Right lobe of liver (tissue), 6 donors: Measurements from ENCODE around the gene TMEM178A. TPM values are rescaled to one million over a fixed set of nuclear protein-coding genes. Genes with fewer than 3 reads are reported as not detected.

Experiments used
- ATAC-seq, 4 donors: fragments of 200-7000 bp; cut with Tn5 transposase; one replicate each; pipeline ENCODE4 v1.9.1; 2020; ENCODE audit warnings: mild to moderate bottlenecking in 4 of 4, moderate library complexity in 4 of 4
- DNase-seq, 3 donors: peaks; one replicate each; pipeline ENCODE4 v3.0.0-alpha.2; 2020
- H3K27ac ChIP-seq, 3 donors: fragments of 200-600 bp; one replicate each; pipeline ENCODE4 v1.8.0; 2022
- H3K27me3 ChIP-seq, 2 donors: fragments of 200-600 bp; one replicate each; pipeline ENCODE4 v1.8.0; 2022
- H3K36me3 ChIP-seq, 4 donors: fragments of 200-600 bp; sonication (generic) in 1 of 4; one replicate each; pipeline versions ENCODE4 v1.5.1 to v1.8.0; 2017 to 2022; ENCODE audit warnings: control low read depth in 1 of 4
- H3K4me1 ChIP-seq, 4 donors: fragments of 200-600 bp; sonication (generic) in 1 of 4; one replicate each; pipeline versions ENCODE4 v1.5.1 to v1.8.0; 2017 to 2022; ENCODE audit warnings: control low read depth in 1 of 4
- H3K4me3 ChIP-seq, 3 donors: fragments of 200-600 bp; one replicate each; pipeline ENCODE4 v1.8.0; 2022
- H3K9me3 ChIP-seq, 4 donors: fragments of 200-600 bp; sonication (generic) in 1 of 4; one replicate each; pipeline versions ENCODE4 v1.5.1 to v1.8.0; 2017 to 2022; ENCODE audit warnings: control low read depth in 1 of 4
- POLR2A ChIP-seq: fragments of 450-650 bp; IDR thresholded peaks from one replicate; pipeline ENCODE4 v1.6.1; 2017; ENCODE audit warnings: antibody characterized with exemption, mild to moderate bottlenecking
- WGBS: methylation state at CpG from one replicate; pipeline ENCODE4 v1.1.6; 2018; ENCODE audit warnings: low coverage, low lambda C conversion rate; ENCODE audit not compliant: insufficient coverage; ENCODE audit errors: missing lambda C conversion rate; 5-methylcytosine and 5-hydroxymethylcytosine counted together
- intact Hi-C, 2 donors: fragments of 100-400 bp; cut with DNase I; formaldehyde crosslinking; loops; one replicate each; pipeline versions ENCODE4 v1.11.2 to v1.14.1; 2022
- total RNA-seq, 6 experiments: library from RNA; depleted of rRNA in 2 of 6; stranded (reverse); fragments of >200 nt in 2 of 6; fragmentation: NEBNext Ultra II Directional in 3 of 6; extraction: Animal tissue kit (Norgen Biotek cat#: 25700) in 3 of 6; gene quantifications; one replicate each; pipeline versions ENCODE4 v1.1.0 to v1.2.4, GENCODE V29; 2016 to 2023
- TF ChIP-seq, protein P1 (sequence below), 4 donors: fragments of 200-600 bp in 3 of 4; fragments of 450-650 bp in 1 of 4; IDR thresholded peaks; one replicate each; pipeline versions ENCODE4 v1.5.1 to v1.8.0; 2016 to 2022; ENCODE audit warnings: antibody characterized with exemption in 4 of 4, mild to moderate bottlenecking in 2 of 4
- donor health status: DM: no; HTN: yes; CAD: no.
- donor health status: DM: no; HTN: no; CAD: no.
- donor health status: DM: no; HTN: no; CAD: no.
- donor health status: DM: no; HTN: yes; CAD: no.
- donor health status: DM: no; HTN: yes; CAD: no.

Gene TMEM178A
- total RNA-seq, 6 experiments from 2014 or later: 0.25 to 1.7 (median 1.4) TPM; not detected in 1

DNA sequence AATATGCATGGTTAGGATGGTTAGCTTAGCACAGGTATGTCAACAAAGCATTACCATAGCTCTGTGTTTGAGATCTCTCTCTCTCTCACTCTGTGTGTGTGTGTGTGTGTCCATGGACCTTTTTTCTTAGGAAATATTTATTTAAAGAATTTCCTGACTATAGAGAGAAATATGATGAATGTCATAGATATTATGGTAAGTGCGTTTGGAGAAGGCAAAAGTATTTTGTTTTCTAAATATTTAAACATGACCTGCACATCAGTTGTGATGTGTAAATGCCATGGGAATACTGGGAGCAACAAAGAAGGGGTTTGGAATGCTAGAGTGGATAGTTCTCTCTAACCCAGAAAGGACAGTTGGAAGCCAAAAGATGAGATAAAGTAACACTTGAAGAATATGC is 3.9 kb upstream of the TMEM178A start:
- peaks cover 1 to 10% of the 10 kb centered on the region in 2 donors for H3K27me3 ChIP-seq
- H3K4me3 ChIP-seq: no peak overlapping the region
- H3K4me1 ChIP-seq: peaks cover 0 to 9% (median 0%) of the 10 kb centered on the region in 4 donors
- no peaks in the 10 kb centered on the region for H3K36me3 ChIP-seq
- 44% methylated on average over 1 of the region's 1 CpG for WGBS
- H3K9me3 ChIP-seq: no peaks in the 10 kb centered on the region
- intact Hi-C loops: no loop called here
- no peak for DNase-seq
- no peak overlapping the region for H3K27ac ChIP-seq
- ATAC-seq: no peak
- TF ChIP-seq POLR2A: no peak
- TF ChIP-seq, protein P1, sequence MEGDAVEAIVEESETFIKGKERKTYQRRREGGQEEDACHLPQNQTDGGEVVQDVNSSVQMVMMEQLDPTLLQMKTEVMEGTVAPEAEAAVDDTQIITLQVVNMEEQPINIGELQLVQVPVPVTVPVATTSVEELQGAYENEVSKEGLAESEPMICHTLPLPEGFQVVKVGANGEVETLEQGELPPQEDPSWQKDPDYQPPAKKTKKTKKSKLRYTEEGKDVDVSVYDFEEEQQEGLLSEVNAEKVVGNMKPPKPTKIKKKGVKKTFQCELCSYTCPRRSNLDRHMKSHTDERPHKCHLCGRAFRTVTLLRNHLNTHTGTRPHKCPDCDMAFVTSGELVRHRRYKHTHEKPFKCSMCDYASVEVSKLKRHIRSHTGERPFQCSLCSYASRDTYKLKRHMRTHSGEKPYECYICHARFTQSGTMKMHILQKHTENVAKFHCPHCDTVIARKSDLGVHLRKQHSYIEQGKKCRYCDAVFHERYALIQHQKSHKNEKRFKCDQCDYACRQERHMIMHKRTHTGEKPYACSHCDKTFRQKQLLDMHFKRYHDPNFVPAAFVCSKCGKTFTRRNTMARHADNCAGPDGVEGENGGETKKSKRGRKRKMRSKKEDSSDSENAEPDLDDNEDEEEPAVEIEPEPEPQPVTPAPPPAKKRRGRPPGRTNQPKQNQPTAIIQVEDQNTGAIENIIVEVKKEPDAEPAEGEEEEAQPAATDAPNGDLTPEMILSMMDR (IDR thresholded peaks at IDR 0.05): no peak

DNA sequence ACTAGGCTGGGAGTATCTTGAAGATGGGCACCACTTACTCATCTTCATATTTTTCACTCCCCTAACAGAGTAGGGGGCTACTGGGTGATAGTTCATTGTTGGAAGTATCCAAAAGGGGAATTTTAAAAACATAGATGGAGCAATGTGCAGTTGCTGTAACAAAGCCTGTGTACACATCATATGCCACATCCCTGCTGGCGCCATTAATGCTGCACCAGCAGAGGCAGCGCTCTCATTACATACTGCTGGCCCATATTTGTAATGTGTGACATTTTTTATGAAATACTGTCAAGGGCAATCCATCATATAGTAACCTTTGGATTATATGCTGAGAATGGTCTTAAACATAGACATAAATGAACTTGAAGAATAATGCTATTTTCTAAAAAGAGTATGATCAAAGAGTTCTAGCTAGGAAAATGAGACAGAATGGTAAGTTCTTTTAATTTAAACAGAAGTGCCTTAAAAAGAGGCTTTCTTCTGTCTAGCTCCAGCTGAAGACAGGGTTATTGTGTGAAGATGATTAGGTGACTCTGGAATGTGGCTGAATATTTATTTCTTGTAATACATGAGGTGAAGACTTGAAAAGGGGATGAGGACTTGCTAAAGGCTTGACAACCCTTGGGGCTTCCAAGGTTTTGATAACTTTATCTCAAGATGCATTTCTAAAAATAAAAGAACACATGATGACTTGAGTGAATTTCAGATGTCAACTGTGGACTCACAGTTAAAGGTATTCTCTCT is 2.4 kb upstream of the TMEM178A start:
- WGBS: 100% methylated on average over 2 of the region's 2 CpGs
- H3K36me3 ChIP-seq: no peaks in the 10 kb centered on the region
- H3K4me1 ChIP-seq: peaks cover 0 to 11% (median 0%) of the 10 kb centered on the region in 4 donors
- intact Hi-C loops: no loop called here
- TF ChIP-seq POLR2A: no peak
- TF ChIP-seq, protein P1 (IDR thresholded peaks at IDR 0.05): no peak
- H3K27ac ChIP-seq: no peak overlapping the region
- no peak for ATAC-seq
- no peaks in the 10 kb centered on the region for H3K9me3 ChIP-seq
- no peak for DNase-seq
- H3K27me3 ChIP-seq: peaks cover 7 to 18% of the 10 kb centered on the region in 2 donors
- no peak overlapping the region for H3K4me3 ChIP-seq

DNA sequence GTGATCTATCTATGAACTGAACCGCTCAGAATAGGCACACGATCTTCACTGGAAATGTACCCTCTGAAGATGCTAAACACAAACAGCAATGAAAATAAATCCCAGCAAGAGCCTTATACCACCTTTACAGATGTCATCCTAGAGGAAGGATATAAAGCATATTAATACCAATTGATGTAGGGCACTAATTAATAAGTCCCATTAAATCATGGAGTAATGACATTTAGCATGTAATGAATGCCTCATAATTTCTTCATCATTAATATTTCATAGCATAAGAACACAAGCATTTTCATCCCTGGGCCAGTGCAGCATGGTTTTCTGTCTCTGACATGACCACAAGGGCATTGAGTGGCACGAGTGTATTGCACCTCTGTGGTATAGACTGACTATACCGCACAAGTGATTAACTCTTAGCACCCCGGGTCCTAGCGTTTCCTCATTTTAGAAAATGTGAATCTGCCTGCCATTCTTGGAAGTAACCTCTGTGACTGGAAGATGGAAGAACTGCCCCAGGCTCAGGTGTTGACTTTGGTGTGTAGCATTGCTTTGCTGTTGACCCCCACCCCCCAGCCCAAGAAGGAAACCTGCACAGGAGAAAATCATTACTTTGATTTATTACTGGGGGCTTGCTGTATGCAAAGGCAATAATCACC is 1.4 kb upstream of the TMEM178A start:
- no peak overlapping the region for H3K27ac ChIP-seq
- H3K4me1 ChIP-seq: peaks cover 0 to 11% (median 0%) of the 10 kb centered on the region in 4 donors
- ATAC-seq (no peak), DNase-seq (no peak)
- no peak overlapping the region for H3K4me3 ChIP-seq
- intact Hi-C loops: no loop called here
- H3K27me3 ChIP-seq: peaks cover 7 to 18% of the 10 kb centered on the region in 2 donors
- WGBS: 58% methylated on average over 6 of the region's 6 CpGs
- H3K9me3 ChIP-seq: no peaks in the 10 kb centered on the region
- no peak for TF ChIP-seq POLR2A
- TF ChIP-seq, protein P1 (IDR thresholded peaks at IDR 0.05): no peak
- no peaks in the 10 kb centered on the region for H3K36me3 ChIP-seq

DNA sequence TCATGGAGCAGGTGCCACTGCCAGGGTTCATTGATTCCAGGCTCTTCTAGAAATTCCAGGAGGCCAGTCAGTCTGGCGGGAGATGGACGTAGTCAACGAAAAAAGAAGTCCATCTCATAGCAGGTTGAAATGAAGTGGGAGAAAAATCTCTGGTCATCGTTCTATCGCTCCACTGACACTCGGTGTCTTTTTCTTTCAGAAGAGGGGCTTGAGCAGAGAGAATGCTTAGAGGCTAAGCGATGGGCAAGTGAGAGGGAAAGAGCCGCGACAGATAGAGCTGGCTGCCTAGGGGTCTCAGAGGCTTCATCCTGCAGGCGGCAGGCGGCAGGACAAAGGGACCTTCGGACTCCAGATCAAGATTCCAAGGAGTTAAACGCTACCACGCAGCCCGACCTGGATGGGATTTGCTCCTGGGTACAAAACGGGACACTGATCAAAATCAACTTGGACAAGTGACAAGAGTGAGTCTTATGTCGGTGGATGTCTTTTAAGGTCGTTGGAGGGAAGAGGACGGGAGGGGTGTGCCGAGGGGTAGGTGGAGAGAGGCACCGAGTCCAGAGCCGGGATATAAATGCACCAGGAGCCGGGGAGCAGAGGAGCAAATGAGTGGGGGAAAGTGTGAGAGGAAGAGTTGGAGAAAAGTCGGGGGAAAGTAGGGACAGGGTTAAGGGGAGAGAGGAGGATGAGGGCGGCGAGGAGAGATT is 677 bp upstream of the TMEM178A start:
- Histone ChIP-seq H3K27ac (no peak overlapping the region), H3K4me3 (no peak overlapping the region), H3K27me3 (peaks cover 7 to 18% of the 10 kb centered on the region in 2 donors), H3K9me3 (no peaks in the 10 kb centered on the region), H3K36me3 (no peaks in the 10 kb centered on the region), H3K4me1 (peaks cover 0 to 11% (median 0%) of the 10 kb centered on the region in 4 donors)
- 39% methylated on average over 26 of the region's 26 CpGs for WGBS
- TF ChIP-seq, protein P1 (IDR thresholded peaks at IDR 0.05): no peak
- no peak for TF ChIP-seq POLR2A
- ATAC-seq (no peak), DNase-seq (no peak)
- intact Hi-C loops: no loop called here
